K562 (cell line): Measurements from ENCODE around the gene SLC11A1. TPM values are rescaled to one million over a fixed set of nuclear protein-coding genes. Genes with fewer than 3 reads are reported as not detected.
A peak's percentile ranks its signal among the peaks of the same experiment; 100 is the strongest.

Experiments used
- ATAC-seq: fragments of 200-7000 bp; cut with Tn5 transposase; 3 replicates; pipeline ENCODE4 v1.9.1; 2020; ENCODE audit warnings: moderate library complexity
- BruUV-seq: library from RNA; stranded (reverse); fragments of 400-500 nt; replicated peaks from 2 replicates; lab custom pipeline; 2021; lab: Mats Ljungman, UMichigan
- CTCF ChIA-PET: fragments of 300-600 bp; formaldehyde crosslinking; extraction: SDS; loops from one replicate; lab custom pipeline; 2021; ENCODE audit warnings: low intra/inter-chr PET ratio; lab: Yijun Ruan, JAX
- POLR2A ChIA-PET: fragments of 300-600, 350-650 bp; sonication (Branson Sonifier 250); formaldehyde crosslinking; extraction: SDS; loops from one replicate; lab custom pipeline; 2021; ENCODE audit warnings: antibody characterized with exemption, inconsistent platforms; lab: Yijun Ruan, JAX
- DNase-seq, 4 experiments: peaks; one replicate each; pipeline versions ENCODE4 v3.0.0 to v3.0.0-alpha.2; 2011 to 2018; ENCODE audit warnings: low spot score in 3 of 4, mixed read lengths in 3 of 4; ENCODE audit errors: extremely low read depth in 1 of 4
- FAIRE-seq: peaks from 2 replicates; lab custom pipeline; 2011; peaks lifted over from hg19 to GRCh38; lab: Jason Lieb, UNC
- H2AFZ ChIP-seq: 2 replicates; pipeline ENCODE4 v1.6.0; 2011; ENCODE audit warnings: low read depth, low read length, control low read depth, inconsistent platforms
- H3K27ac ChIP-seq: fragments of 200-600 bp; 3 replicates; pipeline ENCODE4 v1.8.0; 2011; ENCODE audit warnings: low read depth, mild to moderate bottlenecking, control low read depth, inconsistent platforms, low read length, moderate library complexity, mixed read lengths; ENCODE audit errors: extremely low read depth
- H3K27me3 ChIP-seq, 2 experiments: fragments of 300-600 bp in 1 of 2; 2 replicates in 1 of 2; 3 replicates in 1 of 2; pipeline versions ENCODE4 v1.6.0 to v1.8.0; 2011; ENCODE audit warnings: inconsistent platforms in 2 of 2, low read length in 2 of 2, mild to moderate bottlenecking in 1 of 2, mixed read lengths in 1 of 2, moderate library complexity in 1 of 2; ENCODE audit not compliant: control insufficient read depth in 2 of 2, insufficient read depth in 2 of 2
- H3K36me3 ChIP-seq: fragments of 300-600 bp; 3 replicates; pipeline ENCODE4 v1.8.0; 2011; ENCODE audit warnings: mild to moderate bottlenecking, low read length, inconsistent platforms; ENCODE audit not compliant: control insufficient read depth, insufficient read depth
- H3K4me1 ChIP-seq, 2 experiments: fragments of 200-600 bp in 1 of 2; replicated peaks in 1 of 2; 2 replicates in 1 of 2; 3 replicates in 1 of 2; pipeline versions ENCODE4 v1.5.1 to v1.8.0; 2011; ENCODE audit warnings: inconsistent platforms in 2 of 2, low read length in 2 of 2, mild to moderate bottlenecking in 1 of 2, mixed read lengths in 1 of 2, moderate library complexity in 1 of 2; ENCODE audit not compliant: control insufficient read depth in 2 of 2, insufficient read depth in 2 of 2
- H3K4me2 ChIP-seq: 2 replicates; pipeline ENCODE4 v1.6.1; 2011; ENCODE audit warnings: low read length, control low read depth, inconsistent platforms, mixed read lengths; ENCODE audit not compliant: insufficient read depth
- H3K4me3 ChIP-seq: fragments of 200-600 bp; sonication (generic), shearing (Covaris generic); 2 replicates; pipeline ENCODE4 v1.5.1; 2016; ENCODE audit warnings: control low read depth, inconsistent platforms
- H3K79me2 ChIP-seq: fragments of 200-600 bp; 3 replicates; pipeline ENCODE4 v1.8.0; 2011; ENCODE audit warnings: low read length, inconsistent platforms; ENCODE audit not compliant: control insufficient read depth, insufficient read depth
- H3K9ac ChIP-seq, 2 experiments: 2 replicates each; pipeline versions ENCODE4 v1.6.0 to v1.6.1; 2011; ENCODE audit warnings: low read depth in 2 of 2, low read length in 2 of 2, control low read depth in 1 of 2, inconsistent platforms in 1 of 2, mild to moderate bottlenecking in 1 of 2, mixed read lengths in 1 of 2; ENCODE audit not compliant: insufficient read depth in 1 of 2
- H3K9me1 ChIP-seq: one replicate; pipeline ENCODE4 v1.6.0; 2011; ENCODE audit warnings: inconsistent platforms, mild to moderate bottlenecking, low read length, moderate library complexity; ENCODE audit not compliant: control insufficient read depth, insufficient read depth
- H3K9me3 ChIP-seq: replicated peaks from 2 replicates; pipeline ENCODE4 v1.5.1; 2011; ENCODE audit warnings: low read depth, low read length, inconsistent platforms; ENCODE audit not compliant: control insufficient read depth, insufficient read depth
- H4K20me1 ChIP-seq: replicated peaks from 2 replicates; pipeline ENCODE4 v1.6.1; 2011; ENCODE audit warnings: low read length, inconsistent platforms, mixed read lengths; ENCODE audit not compliant: control insufficient read depth, insufficient read depth
- ATF7 ChIP-seq: fragments of 450-650 bp; IDR thresholded peaks from 2 replicates; pipeline ENCODE4 v1.7.1; 2014; ENCODE audit warnings: mild to moderate bottlenecking, moderate library complexity
- CBX3 ChIP-seq, 2 experiments: IDR thresholded peaks; 1 replicate in 1 of 2; 2 replicates in 1 of 2; pipeline ENCODE4 v1.6.1; 2012; ENCODE audit warnings: inconsistent platforms in 2 of 2, low read length in 2 of 2, borderline replicate concordance in 1 of 2, control low read depth in 1 of 2
- FOXA3 ChIP-seq, 2 experiments: fragments of 450-650 bp in 1 of 2; sonication (generic) in 1 of 2; formaldehyde crosslinking; IDR thresholded peaks in 1 of 2; conservative IDR thresholded peaks in 1 of 2; 2 replicates each; pipeline versions ENCODE4 v1.4.0 to v1.8.0; 2020 to 2022; ENCODE audit warnings: mild to moderate bottlenecking in 2 of 2, missing genetic modification reagents in 1 of 2
- MXI1 ChIP-seq: IDR thresholded peaks from 2 replicates; pipeline ENCODE4 v1.6.1; 2011; ENCODE audit warnings: low read depth, mild to moderate bottlenecking, improper control_type of control experiment, low read length
- TEAD2 ChIP-seq: fragments of 450-650 bp; IDR thresholded peaks from 2 replicates; pipeline ENCODE4 v1.6.1; 2016; ENCODE audit warnings: missing genetic modification characterization, control low read depth, missing compliant biosample characterization
- TGIF2 ChIP-seq: sonication (generic); formaldehyde crosslinking; IDR thresholded peaks from 2 replicates; pipeline ENCODE4 v1.8.1; 2022; ENCODE audit warnings: mild to moderate bottlenecking, missing genetic modification reagents, moderate library complexity
- ZNF324 ChIP-seq: fragments of 250-450 bp; sonication (Bioruptor Pico); IDR thresholded peaks from 2 replicates; pipeline ENCODE4 v1.4.0; 2020; ENCODE audit warnings: mild to moderate bottlenecking
- ZNF507 ChIP-seq: conservative IDR thresholded peaks from 2 replicates; pipeline ENCODE4 v1.6.1; 2017; ENCODE audit warnings: missing genetic modification characterization, missing compliant biosample characterization
- ZNF583 ChIP-seq: fragments of 250-450 bp; sonication (Bioruptor Pico); IDR thresholded peaks from 2 replicates; pipeline ENCODE4 v1.4.0; 2020
- WGBS: fragments of 100-300 bp; shearing (Covaris generic); methylation state at CpG from one replicate; pipeline ENCODE4 v1.1.6; 2016; ENCODE audit warnings: low coverage, mixed read lengths; ENCODE audit not compliant: insufficient coverage; ENCODE audit errors: missing lambda C conversion rate; 5-methylcytosine and 5-hydroxymethylcytosine counted together
- in situ Hi-C: fragments of 300-500 bp; cut with MboI; formaldehyde crosslinking; loops from 4 replicates; pipeline ENCODE4 v1.15.0; 2018; ENCODE audit warnings: inconsistent platforms, mixed read lengths
- intact Hi-C: fragments of 100-400 bp; cut with micrococcal nuclease; formaldehyde crosslinking; loops from 2 replicates; pipeline ENCODE4 v1.14.2; 2022
- polyA plus RNA-seq, 8 experiments: library from polyadenylated mRNA; depleted of rRNA in 4 of 8; stranded (reverse) in 5 of 8; unstranded in 3 of 8; fragments of >200 nt; fragmentation: Nextera tagmentation in 2 of 8; fragmentation: Illumina TruSeq in 1 of 8; extraction: Ambion mirVana in 2 of 8; extraction: Trizol in 1 of 8; gene quantifications; 2 replicates each; pipeline versions ENCODE4 v1.2.1 to v1.2.3, GENCODE V29; 2011 to 2014; ENCODE audit warnings: inconsistent platforms in 1 of 8, missing spikeins in 1 of 8
- total RNA-seq, 7 experiments: library from RNA; depleted of rRNA in 6 of 7; stranded (reverse); fragments of >200 nt in 6 of 7; fragmentation: Illumina TruSeq in 2 of 7; extraction: Trizol in 2 of 7; gene quantifications; 2 replicates each; pipeline versions ENCODE4 v1.2.1 to v1.2.3, GENCODE V29; 2011 to 2021; ENCODE audit warnings: low replicate concordance in 1 of 7
- TF ChIP-seq, protein P1 (sequence below): sonication (generic); formaldehyde crosslinking; IDR thresholded peaks from 2 replicates; pipeline ENCODE4 v1.8.0; 2022; ENCODE audit warnings: mild to moderate bottlenecking, missing genetic modification reagents

The SLC11A1 gene
- total and polyA plus RNA-seq, 9 of the 15 experiments (the other 6 are each of a cell fraction or from before 2014, with no cell fraction given) = 0.35 to 1.6 (median 0.65) TPM

DNA sequence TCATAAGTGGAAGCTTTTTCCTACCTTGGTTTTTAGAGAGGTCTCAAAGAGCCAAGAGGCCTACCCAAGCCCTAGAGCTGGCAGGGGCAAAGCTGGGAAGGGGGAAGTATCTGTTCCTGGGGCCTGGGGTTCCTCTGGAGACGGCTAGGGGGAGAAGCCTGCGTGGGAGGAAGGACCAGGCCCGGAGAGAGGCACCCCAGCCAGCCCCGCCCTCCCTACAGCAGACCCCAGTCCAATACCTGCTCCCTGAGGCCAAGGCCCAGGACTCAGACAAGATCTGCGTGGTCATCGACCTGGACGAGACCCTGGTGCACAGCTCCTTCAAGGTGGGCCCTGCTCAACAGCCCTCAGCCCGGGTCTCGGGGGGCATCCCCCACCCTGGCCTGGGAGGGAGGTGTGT, 19.8 kb downstream of the SLC11A1 start:
- peak overlapping the region in 1 of 2 experiments; percentile 91; a peak in 2 of 4 replicates for H3K9ac ChIP-seq
- H3K27ac ChIP-seq = 0 out of 3 replicates have a peak overlapping the region, but pooled peaks have one; percentile 15
- no peak for DNase-seq
- TF ChIP-seq ZNF324 (CRISPR knock-in tag) (no peak), ATF7 (no peak), ZNF583 (CRISPR knock-in tag) (no peak), FOXA3 (CRISPR knock-in tag; conservative IDR thresholded peaks at IDR 0.05 in 1 of 2, IDR thresholded peaks at IDR 0.05 in 1 of 2) (no peak), CBX3 (IDR thresholded peaks at IDR 0.05; ENCODE audit: borderline replicate concordance in 1 of 2, low read length in 2 of 2) (no peak), ZNF507 (no peak), TEAD2 (tag) (no peak), MXI1 (no peak), TGIF2 (CRISPR knock-in tag) (no peak)
- TF ChIP-seq, protein P1, sequence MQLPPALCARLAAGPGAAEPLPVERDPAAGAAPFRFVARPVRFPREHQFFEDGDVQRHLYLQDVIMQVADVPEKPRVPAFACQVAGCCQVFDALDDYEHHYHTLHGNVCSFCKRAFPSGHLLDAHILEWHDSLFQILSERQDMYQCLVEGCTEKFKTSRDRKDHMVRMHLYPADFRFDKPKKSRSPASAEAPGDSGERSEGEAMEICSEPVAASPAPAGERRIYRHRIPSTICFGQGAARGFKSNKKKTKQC (CRISPR knock-in tag) = no peak
- POLR2A ChIA-PET = interaction anchor here (0.6 to 0.9 kb wide), 4 partner anchors 33 to 118 kb away, joined by 3 to 4 read pairs (median 3); no protein-coding TSS in a partner anchor
- H3K9me1 ChIP-seq = no peaks in the 10 kb centered on the region
- no TSS peak for BruUV-seq
- peaks cover 46% of the 10 kb centered on the region; the same call in 2 of the 3 replicates for H3K36me3 ChIP-seq
- H3K4me1 ChIP-seq = peaks cover 21 to 86% of the 10 kb centered on the region in 2 experiments; a peak in 4 of 5 replicates
- no peak for ATAC-seq
- no peak overlapping the region for H2AFZ ChIP-seq
- H3K27me3 ChIP-seq = no peaks in the 10 kb centered on the region
- H3K4me3 ChIP-seq = peak overlapping the region; percentile 57; the same call in 1 of the 2 replicates
- intact Hi-C loops (loop anchor here (10.0 kb wide), 1 partner anchor 243 kb away; no protein-coding TSS in a partner anchor), in situ Hi-C loops (no loop called here)
- H4K20me1 ChIP-seq = no peaks in the 10 kb centered on the region
- no peaks in the 10 kb centered on the region for H3K9me3 ChIP-seq
- FAIRE-seq = no peak
- peaks cover 53% of the 10 kb centered on the region for H3K79me2 ChIP-seq
- no CpG with 5 or more reads among the region's 9 CpGs for WGBS
- CTCF ChIA-PET = no interaction called here
- H3K4me2 ChIP-seq = no peak overlapping the region; the same call in 1 of the 2 replicates
